HG02759 (cell line): Measurements from ENCODE around the gene GNAO1.

ENCODE experiments used
- ATAC-seq: cut with Tn5 transposase; IDR thresholded peaks from one replicate; pipeline ENCODE4 v1.9.1; 2021; ENCODE audit warnings: mild to moderate bottlenecking, moderate library complexity; ENCODE audit not compliant: unreplicated experiment

The GNAO1 gene

DNA sequence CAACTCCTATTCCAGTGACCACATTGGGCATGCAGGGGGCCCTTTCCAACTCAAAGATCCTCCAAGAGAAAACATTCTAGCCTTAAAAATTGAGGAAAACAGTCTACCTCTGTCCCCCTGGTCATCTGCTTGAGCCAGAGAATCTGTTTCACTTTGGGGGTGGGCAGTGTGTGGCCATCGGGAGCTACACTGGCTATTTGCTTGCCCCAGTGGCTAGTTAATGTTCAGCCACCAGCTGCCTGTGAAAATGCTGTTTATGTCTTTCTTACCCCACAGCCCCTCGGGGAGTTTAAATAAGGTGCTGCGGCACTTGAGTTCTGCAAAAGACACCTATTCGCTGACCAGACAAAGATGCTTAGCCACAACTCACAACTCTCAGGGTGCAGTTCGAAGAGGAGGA is 43.4 kb downstream of the GNAO1 start:
- ATAC-seq: no peak

- ATAC-seq: no peak
These were observed 46.2 kb downstream of the GNAO1 start for GRCh38 chr16:56237451-56237930.

- no peak for ATAC-seq
These were observed 46.9 kb downstream of the GNAO1 start for GRCh38 chr16:56238188-56238587.

GRCh38 chr16:56241596-56241995 is 50.3 kb downstream of the GNAO1 start:
- ATAC-seq: no peak

- no peak for ATAC-seq
These were observed 51.5 kb downstream of the GNAO1 start for GRCh38 chr16:56242740-56243139.

DNA sequence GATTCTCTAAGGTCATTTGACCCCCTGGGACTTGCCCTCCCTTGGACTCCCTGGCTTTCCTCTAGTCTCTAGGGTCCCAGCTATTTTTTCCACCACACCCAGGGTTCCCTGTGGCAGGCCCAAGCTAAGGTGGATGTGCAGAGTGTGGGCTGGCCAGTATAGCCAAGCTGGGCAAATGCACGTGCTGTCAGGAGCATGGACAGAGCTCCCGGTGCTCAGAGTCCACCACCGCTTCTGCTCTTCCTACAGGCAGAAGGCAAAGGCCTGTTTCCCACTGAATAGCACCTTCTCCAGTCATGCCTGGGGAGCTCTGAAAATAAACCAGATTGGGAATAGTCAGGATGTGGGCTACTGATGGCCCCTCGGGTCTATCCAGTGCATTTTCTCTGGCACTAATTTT is 53.3 kb downstream of the GNAO1 start:
- no peak for ATAC-seq

GRCh38 chr16:56245197-56245596 is 53.9 kb downstream of the GNAO1 start:
- ATAC-seq: no peak

GRCh38 chr16:56246051-56246817 is 54.9 kb downstream of the GNAO1 start:
- ATAC-seq: no peak

- no peak for ATAC-seq
These were observed 55.7 kb downstream of the GNAO1 start for GRCh38 chr16:56247018-56247417.

DNA sequence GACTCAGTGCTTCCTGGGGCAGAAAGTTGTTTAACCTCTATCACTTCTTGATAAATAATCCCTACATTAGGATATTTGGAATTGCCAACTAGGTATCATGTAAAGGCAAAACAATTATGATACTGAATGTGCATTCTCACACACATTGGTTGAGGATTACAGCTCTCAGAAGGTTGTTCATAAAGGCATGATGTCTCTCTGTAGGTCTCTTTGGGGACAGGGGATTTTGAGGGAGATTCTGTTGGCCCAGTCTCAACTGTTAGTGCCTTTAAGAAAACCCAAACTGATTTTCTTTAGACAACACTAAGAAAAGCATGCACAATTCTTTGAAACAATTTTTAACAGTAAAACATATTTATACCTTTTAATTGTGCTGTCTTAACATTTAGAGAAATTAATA is 56.5 kb downstream of the GNAO1 start:
- no peak for ATAC-seq

DNA sequence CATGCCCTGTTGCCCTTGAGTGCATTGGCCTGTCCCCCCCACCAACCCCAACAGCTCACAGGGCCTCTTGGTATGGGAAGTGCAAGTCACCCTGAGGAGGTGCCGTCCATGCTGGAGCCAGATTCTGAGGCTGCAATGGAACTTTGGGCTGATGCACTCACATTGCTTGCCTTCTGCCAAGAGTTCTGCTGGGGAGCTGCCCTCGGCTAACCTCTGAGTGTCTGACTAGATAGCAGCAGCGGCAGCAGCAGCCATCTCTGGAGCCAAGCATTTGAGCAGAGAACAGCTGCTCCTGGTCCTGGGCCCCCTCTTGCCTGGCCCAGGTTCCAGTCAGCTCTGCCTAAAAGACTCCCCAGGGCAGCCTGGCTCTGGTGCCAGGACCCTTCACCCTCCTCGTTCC is 61.5 kb downstream of the GNAO1 start:
- ATAC-seq: no peak

DNA sequence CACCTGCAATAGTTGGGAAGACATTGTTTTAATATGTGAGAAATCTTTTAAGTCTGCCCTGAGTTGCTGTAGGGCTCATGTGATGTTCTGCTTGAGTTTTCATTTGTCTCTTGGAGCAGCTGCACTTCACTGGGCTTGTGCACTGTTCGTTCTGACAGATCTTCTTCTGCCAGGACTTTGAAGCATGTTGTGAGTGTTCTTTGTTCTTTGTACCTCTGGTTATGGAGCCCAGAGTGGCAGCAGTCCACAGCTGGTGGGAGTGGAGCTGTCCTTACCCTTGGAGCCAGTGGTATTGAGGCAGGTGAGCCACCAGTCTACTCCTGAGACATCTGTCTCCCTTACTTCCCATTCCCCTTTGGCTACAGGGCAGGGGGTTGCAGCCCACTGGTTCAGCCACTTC is 64.6 kb downstream of the GNAO1 start:
- ATAC-seq: no peak

DNA sequence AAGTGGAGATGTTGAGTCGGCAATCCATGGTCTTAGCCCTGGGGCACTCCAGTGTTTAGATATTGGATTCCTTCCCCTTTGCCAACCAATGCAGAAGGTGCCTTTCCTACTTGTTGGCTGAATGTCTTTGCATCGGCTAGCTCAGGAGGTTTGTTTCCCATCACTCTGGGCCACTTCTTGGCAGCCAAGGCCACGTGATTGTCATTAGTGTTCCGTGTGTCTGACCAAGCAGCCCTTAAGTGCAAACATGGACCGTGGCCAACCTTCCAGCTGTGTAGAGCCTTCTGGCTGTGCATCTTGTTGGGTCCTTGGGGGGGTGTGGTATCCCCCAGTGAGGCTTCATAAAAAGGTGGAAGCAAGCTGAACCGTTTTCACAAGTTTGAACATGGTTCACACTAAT is 66.0 kb downstream of the GNAO1 start:
- no peak for ATAC-seq

DNA sequence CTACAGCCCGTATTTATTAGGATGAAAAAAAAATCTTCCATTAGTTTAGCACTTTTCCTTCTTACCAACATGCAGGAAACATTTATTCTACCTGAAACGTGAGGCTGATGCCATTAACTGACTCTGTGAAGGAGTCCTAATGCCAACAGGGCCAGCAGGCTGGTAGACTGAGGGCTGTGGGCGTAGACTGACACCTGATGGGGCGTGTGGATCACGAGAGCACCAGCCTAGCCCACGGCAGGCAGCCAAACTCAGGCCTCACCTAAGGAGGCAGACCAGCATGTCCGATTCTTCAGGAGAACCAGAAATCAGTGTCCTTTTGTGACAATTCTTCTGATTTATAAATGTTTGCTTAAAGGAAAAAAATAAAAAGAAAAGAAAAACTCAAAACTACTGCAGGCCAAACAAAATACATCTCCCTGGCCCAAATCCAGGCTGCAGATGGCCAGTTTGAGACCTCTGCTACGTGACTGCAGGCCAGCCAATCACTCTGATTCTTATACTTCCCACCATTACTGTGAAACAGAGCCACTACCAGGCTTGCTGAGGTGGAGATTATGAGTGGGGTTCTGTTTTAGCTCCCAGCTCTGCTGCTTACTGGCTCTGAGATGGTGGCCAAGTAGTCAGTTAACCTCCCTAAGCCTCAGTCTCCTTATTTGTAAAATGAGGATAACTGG is 66.5 kb downstream of the GNAO1 start:
- no peak for ATAC-seq

- no peak for ATAC-seq
These were observed 67.5 kb downstream of the GNAO1 start for GRCh38 chr16:56258508-56259424.

DNA sequence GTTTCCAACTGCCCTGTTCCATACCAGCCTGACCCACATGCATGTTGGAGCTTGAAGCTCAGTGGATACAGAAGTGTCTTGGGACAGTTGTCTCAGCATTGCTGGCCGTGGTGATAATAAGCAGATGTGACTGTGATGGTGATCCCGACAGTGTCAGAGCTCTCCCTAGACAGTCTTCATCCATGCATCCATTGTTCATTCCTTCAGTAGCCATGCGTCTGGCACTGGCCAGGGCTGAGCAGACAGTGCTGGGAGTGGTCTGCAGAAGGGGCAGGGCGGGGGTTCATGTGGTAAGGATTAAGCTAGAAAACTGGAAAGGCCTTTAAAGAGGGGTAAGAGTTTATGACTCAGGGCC is 68.1 kb downstream of the GNAO1 start:
- no peak for ATAC-seq

GRCh38 chr16:56260378-56261160 is 69.3 kb downstream of the GNAO1 start:
- no peak for ATAC-seq

GRCh38 chr16:56261656-56262055 is 70.4 kb downstream of the GNAO1 start:
- ATAC-seq: no peak

DNA sequence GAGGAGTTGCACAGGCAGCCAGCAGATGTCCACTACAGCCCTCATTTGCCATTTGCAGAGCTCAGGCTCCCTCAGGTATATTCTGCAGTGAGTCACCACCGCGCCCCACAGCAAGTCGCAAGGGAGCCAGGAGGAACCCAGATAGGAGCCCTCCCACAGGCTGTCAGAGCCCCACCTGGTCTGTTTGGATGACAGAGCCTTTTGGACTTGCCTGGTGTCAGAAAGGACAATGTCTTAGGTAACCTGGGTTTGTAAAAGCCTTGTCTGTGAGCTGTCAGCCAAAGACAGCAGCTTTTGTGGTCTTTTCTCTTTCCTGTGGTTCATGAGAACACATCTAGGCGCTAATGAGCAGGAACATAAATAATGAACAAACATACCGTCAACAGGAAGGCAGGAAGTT is 70.9 kb downstream of the GNAO1 start:
- no peak for ATAC-seq

GRCh38 chr16:56262551-56263245 is 71.4 kb downstream of the GNAO1 start:
- no peak for ATAC-seq
